Motor neuron (in vitro differentiated cells): ENCODE results near the gene AFMID. TPM values are rescaled to one million over a fixed set of nuclear protein-coding genes. Genes with fewer than 3 reads are reported as not detected.
"Not testable (repeated sequence)": the region's sequence is repeated elsewhere in the genome, so short reads cannot be mapped to it uniquely, and the experiment has no call there.

Experiments used
- ATAC-seq, 8 experiments: fragments of 200-7000 bp; cut with Tn5 transposase; replicated peaks in 6 of 8; 2 replicates each; pipeline ENCODE4 v1.8.0; 2021; ENCODE audit warnings: mild to moderate bottlenecking in 8 of 8, moderate library complexity in 8 of 8
- H3K27ac ChIP-seq, 2 donors: fragments of 250-450 bp; sonication (Bioruptor Pico); 2 replicates each; pipeline ENCODE4 v1.9.0; 2021; ENCODE audit warnings: antibody characterized with exemption in 2 of 2, mild to moderate bottlenecking in 2 of 2, moderate library complexity in 1 of 2
- H3K4me1 ChIP-seq, 2 donors: fragments of 250-450 bp; sonication (Bioruptor Pico); replicated peaks in 1 of 2; 2 replicates each; pipeline ENCODE4 v1.6.1; 2021; ENCODE audit warnings: antibody characterized with exemption in 2 of 2, mild to moderate bottlenecking in 2 of 2, moderate library complexity in 1 of 2
- H3K4me3 ChIP-seq, 5 donors: fragments of 250-450 bp; sonication (Bioruptor Pico); 2 replicates each; pipeline ENCODE4 v1.9.0; 2021; ENCODE audit warnings: antibody characterized with exemption in 5 of 5, mild to moderate bottlenecking in 5 of 5, moderate library complexity in 4 of 5
- WGBS, 10 experiments: fragments of 450-650 bp; shearing (Covaris generic); methylation state at CpG; one replicate each; pipeline ENCODE4 v1.0.0; 2022; 5-methylcytosine and 5-hydroxymethylcytosine counted together
- in situ Hi-C, 9 experiments: fragments of 400-800 bp; cut with MboI; loops; one replicate each; pipeline ENCODE4 v1.15.0; 2021; ENCODE audit warnings: low sequenced_read_pairs in 9 of 9, low pct_unique_long_range_greater_than_20kb in 2 of 9; ENCODE audit not compliant: unreplicated experiment in 9 of 9
- total RNA-seq, 8 experiments: library from RNA; unstranded; fragments of 300-600 nt; gene quantifications; 2 replicates each; pipeline versions ENCODE4 v1.2.3 to v1.2.4, GENCODE V29; 2022

The AFMID gene, protein sequence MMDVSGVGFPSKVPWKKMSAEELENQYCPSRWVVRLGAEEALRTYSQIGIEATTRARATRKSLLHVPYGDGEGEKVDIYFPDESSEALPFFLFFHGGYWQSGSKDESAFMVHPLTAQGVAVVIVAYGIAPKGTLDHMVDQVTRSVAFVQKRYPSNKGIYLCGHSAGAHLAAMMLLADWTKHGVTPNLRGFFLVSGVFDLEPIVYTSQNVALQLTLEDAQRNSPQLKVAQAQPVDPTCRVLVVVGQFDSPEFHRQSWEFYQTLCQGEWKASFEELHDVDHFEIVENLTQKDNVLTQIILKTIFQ
- total RNA-seq, result 10 to 100 TPM in 6 of 8 experiments, 1 to 10 TPM in 2; 5.1 to 34.7 (median 21.2) TPM

DNA sequence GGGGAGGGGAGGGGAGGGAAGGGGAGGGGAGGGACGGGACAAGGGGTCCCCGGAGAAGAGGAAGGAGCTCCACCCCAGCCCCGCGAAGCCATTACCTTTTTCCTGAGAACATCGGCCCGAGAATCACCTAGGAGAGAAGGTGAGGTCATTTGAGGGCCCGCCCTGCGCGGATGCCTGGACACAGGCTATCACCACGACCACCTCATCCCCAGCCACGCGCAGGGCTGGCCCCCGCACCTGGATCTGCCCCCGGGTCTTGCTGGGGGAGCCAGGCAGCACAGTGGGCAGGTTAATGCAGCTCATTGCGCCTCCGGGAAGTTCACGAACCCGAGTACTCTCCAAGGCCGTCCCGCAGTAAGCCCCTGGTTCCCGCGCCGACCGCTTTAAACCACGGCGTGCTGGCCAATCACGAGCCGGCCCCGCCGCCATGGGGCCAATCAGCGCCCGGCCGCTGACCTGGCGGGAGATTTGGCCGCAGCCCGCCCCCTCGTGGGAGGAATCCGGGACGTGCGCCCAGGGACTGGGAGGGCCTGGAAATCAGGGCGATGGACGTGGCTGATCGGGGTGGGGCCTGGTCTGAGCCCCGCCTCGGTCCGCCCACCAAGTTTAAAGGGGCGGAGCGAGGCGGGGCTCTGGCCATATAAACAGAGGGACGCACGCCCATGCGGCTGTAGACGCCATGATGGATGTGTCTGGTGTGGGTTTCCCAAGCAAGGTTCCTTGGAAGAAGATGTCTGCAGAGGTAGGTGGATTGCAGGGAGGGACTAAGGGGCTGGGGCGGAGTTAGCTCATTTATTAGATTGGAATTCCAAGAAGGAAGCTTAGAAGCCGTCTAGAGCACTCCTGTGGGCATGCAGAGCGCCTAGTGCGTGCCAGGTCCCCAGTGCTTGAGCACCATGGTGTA lies at the start of gene AFMID, which contains the start of gene TK1:
AFMID (plus strand) TSS at position 671 of the 904 bp plus-strand sequence; CDS start at position 680, 9 bp downstream.
TK1 (minus strand) TSS at position 361 of the 904 bp plus-strand sequence; CDS start at position 303, 58 bp downstream.
- WGBS, 10 experiments, result 0 to 60% (median 9%) methylated on average over 1 to 16 of the region's 57 CpGs; no CpG with 5 or more reads in 2 of the 10 experiments
- peaks cover 0 to 16% of the 10 kb centered on the region in 2 donors for H3K4me1 ChIP-seq
- in situ Hi-C loops, result no loop called here
- ATAC-seq, result peak; percentile 95 to 98 (median 97)
- no peak within 1 kb of the TSS for H3K27ac ChIP-seq
- peak within 1 kb of the TSS; percentile 24 to 50 (median 43) for H3K4me3 ChIP-seq

- no peak for ATAC-seq
- 71 to 100% (median 87%) methylated on average over 1 to 9 of the region's 26 CpGs; no CpG with 5 or more reads in 6 of the 10 experiments for WGBS, 10 experiments
- in situ Hi-C loops, result no loop called here
- Histone ChIP-seq H3K4me3 (no peak overlapping the region), H3K27ac (no peak overlapping the region), H3K4me1 (peaks cover 0 to 3% of the 10 kb centered on the region in 2 donors)
Observed at GRCh38 chr17:78137392-78138203, 49.6 kb upstream of the AFMID start.

- in situ Hi-C loops, result no loop called here
- WGBS, 10 experiments, result 80 to 100% (median 80%) methylated on average over 1 to 2 of the region's 17 CpGs; no CpG with 5 or more reads in 6 of the 10 experiments
- no peak overlapping the region for H3K4me3 ChIP-seq
- peaks cover 0 to 3% of the 10 kb centered on the region in 2 donors for H3K4me1 ChIP-seq
- no peak overlapping the region for H3K27ac ChIP-seq
- no peak for ATAC-seq
Observed at GRCh38 chr17:78138204-78139060, 48.7 kb upstream of the AFMID start.

- 80 to 94% (median 88%) methylated on average over 1 to 9 of the region's 12 CpGs; no CpG with 5 or more reads in 2 of the 10 experiments for WGBS, 10 experiments
- in situ Hi-C loops, ATAC-seq, H3K4me3 ChIP-seq, H3K27ac ChIP-seq: not testable (repeated sequence)
- H3K4me1 ChIP-seq, result peaks cover 9 to 15% of the 10 kb centered on the region in 2 donors
Observed at GRCh38 chr17:78139861-78140168, 47.3 kb upstream of the AFMID start.

DNA sequence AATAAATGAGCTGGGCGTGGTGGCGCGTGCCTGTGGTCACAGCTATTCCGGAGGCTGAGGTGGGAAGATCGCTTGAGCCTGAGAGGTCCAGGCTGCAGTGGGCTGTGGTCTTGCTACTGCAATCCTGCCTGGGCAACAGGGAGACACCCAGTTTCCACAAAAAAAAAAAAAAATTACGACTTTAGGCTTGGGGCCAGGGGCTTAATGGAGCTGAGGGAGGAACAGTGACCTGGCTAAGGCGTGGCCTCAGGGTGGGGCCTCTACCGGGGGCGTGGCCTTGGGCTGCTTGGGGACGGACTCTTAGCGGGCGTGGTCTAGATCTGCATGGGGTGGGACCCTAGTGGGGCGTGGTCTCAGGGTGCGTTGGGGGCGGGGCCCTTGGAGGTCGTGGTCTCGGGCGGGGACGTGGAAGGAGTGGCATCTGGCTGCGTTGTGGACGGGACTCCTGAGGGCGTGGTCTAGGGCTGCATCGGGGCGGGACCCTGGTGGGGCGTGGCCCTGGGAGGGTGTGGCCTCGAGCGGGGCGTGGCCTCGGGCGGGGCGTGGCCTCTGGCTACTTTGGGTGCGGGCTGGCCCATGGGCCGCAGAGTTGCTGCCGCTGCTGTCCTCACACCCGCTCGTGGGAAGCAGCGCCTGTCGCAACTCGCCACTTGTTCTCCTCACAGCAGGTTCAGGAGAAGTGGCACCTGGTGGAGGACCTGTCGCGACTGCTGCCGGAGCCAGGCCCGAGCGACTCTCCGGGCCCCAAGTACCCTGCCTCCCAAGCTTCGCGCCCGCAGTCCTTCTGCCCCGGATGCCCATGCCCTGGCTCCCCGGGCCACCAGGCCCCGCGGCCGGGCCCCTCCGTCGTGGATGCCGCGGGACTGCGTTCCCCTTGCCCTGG lies 46.8 kb upstream of the AFMID start:
- no peak overlapping the region for H3K4me3 ChIP-seq
- peak; percentile 49 to 86 (median 80) for ATAC-seq
- peaks cover 15 to 21% of the 10 kb centered on the region in 2 donors for H3K4me1 ChIP-seq
- in situ Hi-C loops, result no loop called here
- no peak overlapping the region for H3K27ac ChIP-seq
- WGBS, 10 experiments, result 0 to 71% (median 43%) methylated on average over 1 to 7 of the region's 58 CpGs; no CpG with 5 or more reads in 4 of the 10 experiments

GRCh38 chr17:78141437-78142118 lies 45.6 kb upstream of the AFMID start:
- no peak overlapping the region for H3K27ac ChIP-seq
- WGBS, 10 experiments, result 56 to 100% (median 88%) methylated on average over 1 to 14 of the region's 20 CpGs; no CpG with 5 or more reads in 4 of the 10 experiments

GRCh38 chr17:78142119-78142861 lies 44.9 kb upstream of the AFMID start:
- no peak for ATAC-seq
- Histone ChIP-seq H3K27ac (no peak overlapping the region), H3K4me1 (peaks cover 17 to 25% of the 10 kb centered on the region in 2 donors), H3K4me3 (no peak overlapping the region)
- in situ Hi-C loops, result no loop called here
- 60 to 91% (median 78%) methylated on average over 1 to 6 of the region's 16 CpGs; no CpG with 5 or more reads in 3 of the 10 experiments for WGBS, 10 experiments

More at GRCh38 chr17:78141437-78142118, 45.6 kb upstream of the AFMID start:
- peaks cover 17 to 23% of the 10 kb centered on the region in 2 donors for H3K4me1 ChIP-seq
- no peak overlapping the region for H3K4me3 ChIP-seq
- in situ Hi-C loops, result no loop called here
- ATAC-seq, result no peak

DNA sequence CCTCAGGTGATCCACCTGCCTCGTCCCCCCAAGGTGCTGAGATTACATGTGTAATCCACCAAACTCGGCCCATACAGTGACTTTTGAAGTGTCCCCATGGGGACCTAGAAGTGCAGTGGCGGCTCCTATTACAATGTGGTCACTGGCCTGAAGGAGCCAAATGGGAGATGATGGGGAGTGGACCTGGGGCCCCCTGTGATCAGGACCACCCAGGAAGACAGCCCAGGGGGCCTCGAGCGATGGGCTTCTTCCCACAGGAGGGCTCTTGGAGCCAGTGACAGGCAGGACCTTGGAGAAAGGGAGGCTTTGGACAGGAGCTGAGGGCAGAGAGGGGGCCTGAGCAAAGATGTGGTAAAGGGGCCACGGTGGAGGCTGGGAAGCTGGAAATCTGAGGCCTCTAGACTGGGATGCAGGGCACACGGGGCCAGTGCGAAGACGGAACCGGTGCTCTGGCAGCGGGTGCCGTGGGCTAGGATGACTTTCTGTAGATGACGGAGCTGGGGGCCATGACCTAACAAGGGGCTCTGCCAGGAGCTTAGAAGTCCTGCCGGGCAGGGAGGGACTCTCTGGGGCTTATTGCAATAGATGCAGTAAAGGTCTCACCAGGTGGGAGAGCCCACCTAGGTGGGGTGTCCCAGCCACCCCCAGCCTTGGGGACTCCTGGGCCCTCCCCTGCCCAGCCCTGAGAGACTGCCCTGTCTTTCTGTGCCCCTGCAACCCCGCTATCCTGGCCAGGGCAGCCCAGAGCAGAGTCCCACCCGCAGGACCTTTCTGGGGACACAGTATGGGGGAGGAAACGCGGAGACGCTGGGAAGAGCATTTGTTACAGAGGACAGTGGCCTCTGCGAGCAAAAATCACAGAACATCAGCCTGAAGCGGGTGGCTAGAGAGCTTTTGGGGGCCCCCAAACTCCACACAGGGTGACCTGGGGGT lies 43.7 kb upstream of the AFMID start:
- in situ Hi-C loops, result no loop called here
- Histone ChIP-seq H3K4me3 (no peak overlapping the region), H3K4me1 (peaks cover 17 to 29% of the 10 kb centered on the region in 2 donors), H3K27ac (no peak overlapping the region)
- no peak for ATAC-seq
- 70 to 100% (median 95%) methylated on average over 2 to 8 of the region's 21 CpGs; no CpG with 5 or more reads in 4 of the 10 experiments for WGBS, 10 experiments

GRCh38 chr17:78144147-78144719 lies 42.9 kb upstream of the AFMID start:
- ATAC-seq, result peak in 4 of 8 experiments; percentile 5 to 39 (median 18)
- in situ Hi-C loops, result no loop called here
- WGBS, 10 experiments, result 6 to 87% (median 62%) methylated on average over 2 to 5 of the region's 11 CpGs; no CpG with 5 or more reads in 3 of the 10 experiments
- Histone ChIP-seq H3K4me3 (no peak overlapping the region), H3K4me1 (peaks cover 17 to 29% of the 10 kb centered on the region in 2 donors), H3K27ac (no peak overlapping the region)
